SKM-1 (cell line): ENCODE data around the gene TTC7B.
"Not testable (repeated sequence)": the region's sequence is repeated elsewhere in the genome, so short reads cannot be mapped to it uniquely, and the experiment has no call there.

Source experiments
- DNase-seq: peaks from one replicate; lab custom pipeline; 2025; ENCODE audit not compliant: unreplicated experiment; lab: John Stamatoyannopoulos, UW

TTC7B gene

GRCh38 chr14:90836692-90837063, 20.4 kb upstream of the TTC7B start:
- DNase-seq = no peak

- no peak for DNase-seq
These were observed 15.6 kb upstream of the TTC7B start for GRCh38 chr14:90831821-90832220.

GRCh38 chr14:90830931-90831701, 14.9 kb upstream of the TTC7B start:
- DNase-seq = no peak

GRCh38 chr14:90829677-90830076, 13.4 kb upstream of the TTC7B start:
- no peak for DNase-seq

GRCh38 chr14:90828642-90829487, 12.6 kb upstream of the TTC7B start:
- peak; percentile 37 for DNase-seq

GRCh38 chr14:90827919-90828610, 11.8 kb upstream of the TTC7B start:
- peak; percentile 61 for DNase-seq

- not testable (repeated sequence) for DNase-seq
These were observed 7.3 kb upstream of the TTC7B start for GRCh38 chr14:90823542-90823941.

GRCh38 chr14:90820958-90821357, 4.7 kb upstream of the TTC7B start:
- DNase-seq = no peak

GRCh38 chr14:90819734-90820393, 3.6 kb upstream of the TTC7B start:
- DNase-seq = no peak

GRCh38 chr14:90818715-90819114, 2.5 kb upstream of the TTC7B start:
- DNase-seq = no peak

GRCh38 chr14:90816681-90817436, 629 bp upstream of the TTC7B start:
- DNase-seq = no peak

GRCh38 chr14:90815572-90815821, 733 bp downstream of the TTC7B start:
- no peak for DNase-seq

GRCh38 chr14:90814806-90815571, 1.2 kb downstream of the TTC7B start:
- DNase-seq = no peak

- DNase-seq = no peak
These were observed 2.8 kb downstream of the TTC7B start for GRCh38 chr14:90813442-90813841.

GRCh38 chr14:90812109-90812508, 4.1 kb downstream of the TTC7B start:
- no peak for DNase-seq

- no peak for DNase-seq
These were observed 4.6 kb downstream of the TTC7B start for GRCh38 chr14:90811641-90812040.

GRCh38 chr14:90810806-90811205, 5.4 kb downstream of the TTC7B start:
- DNase-seq = no peak

- DNase-seq = no peak
These were observed 6.5 kb downstream of the TTC7B start for GRCh38 chr14:90809530-90810312.
